Measurements from ENCODE around the gene PIP4K2B.
"Not testable (repeated sequence)": the region's sequence is repeated elsewhere in the genome, so short reads cannot be mapped to it uniquely, and the experiment has no call there.

PIP4K2B gene

GRCh38 chr17:38730526-38731379, 68.6 kb downstream of the PIP4K2B start:
- no peak for DNase-seq (ENCODE audit: low spot score)

GRCh38 chr17:38729886-38730525, 69.3 kb downstream of the PIP4K2B start, which contains the start of gene CISD3:
TSS of gene CISD3 (plus strand) at chr17:38730341. CDS start at chr17:38730359, 18 bp downstream.
- peak; percentile 72 for DNase-seq (ENCODE audit: low spot score)

- no peak for DNase-seq (ENCODE audit: low spot score)
Measured at GRCh38 chr17:38729368-38729885, 69.9 kb downstream of the PIP4K2B start.

GRCh38 chr17:38728290-38728831, 71.0 kb downstream of the PIP4K2B start:
- DNase-seq (ENCODE audit: low spot score): no peak

- DNase-seq (ENCODE audit: low spot score): no peak
Measured at GRCh38 chr17:38727736-38728135, 71.6 kb downstream of the PIP4K2B start.

GRCh38 chr17:38726145-38726544, 73.2 kb downstream of the PIP4K2B start:
- DNase-seq (ENCODE audit: low spot score): not testable (repeated sequence)

- DNase-seq (ENCODE audit: low spot score): no peak
Measured at GRCh38 chr17:38725066-38725465, 74.3 kb downstream of the PIP4K2B start.

- no peak for DNase-seq (ENCODE audit: low spot score)
Measured at GRCh38 chr17:38724337-38724988, 74.9 kb downstream of the PIP4K2B start.

GRCh38 chr17:38721802-38722201, 77.6 kb downstream of the PIP4K2B start:
- no peak for DNase-seq (ENCODE audit: low spot score)

- no peak for DNase-seq (ENCODE audit: low spot score)
Measured at GRCh38 chr17:38720941-38721340, 78.4 kb downstream of the PIP4K2B start.

- no peak for DNase-seq (ENCODE audit: low spot score)
Measured at GRCh38 chr17:38719943-38720641, 79.3 kb downstream of the PIP4K2B start.

- no peak for DNase-seq (ENCODE audit: low spot score)
Measured at GRCh38 chr17:38719289-38719942, 79.9 kb downstream of the PIP4K2B start.

GRCh38 chr17:38717139-38717745, 82.1 kb downstream of the PIP4K2B start:
- DNase-seq (ENCODE audit: low spot score): no peak

- no peak for DNase-seq (ENCODE audit: low spot score)
Measured at GRCh38 chr17:38716368-38717005, 82.9 kb downstream of the PIP4K2B start.
